GM23338 (cell line): ENCODE data around the gene GPR22.

Experiments used
- CTCF ChIP-seq, 2 experiments: fragments of 200-600 bp in 1 of 2; sonication (generic) in 1 of 2; conservative IDR thresholded peaks; 2 replicates each; pipeline versions ENCODE4 v1.5.1 to v1.6.1; 2016 to 2017; ENCODE audit warnings: antibody characterized with exemption in 2 of 2, low read depth in 2 of 2, mild to moderate bottlenecking in 2 of 2, moderate library complexity in 1 of 2
- EZH2 ChIP-seq: fragments of 200-600 bp; sonication (generic); IDR thresholded peaks from one replicate; pipeline ENCODE4 v1.8.0; 2017; ENCODE audit warnings: antibody characterized with exemption, mild to moderate bottlenecking, low read depth; ENCODE audit not compliant: unreplicated experiment
- NANOG ChIP-seq: IDR thresholded peaks from 2 replicates; pipeline ENCODE4 v1.6.1; 2016; ENCODE audit warnings: antibody characterized with exemption, borderline replicate concordance
- POLR2AphosphoS5 ChIP-seq: IDR thresholded peaks from 2 replicates; pipeline ENCODE4 v1.6.1; 2016; ENCODE audit warnings: antibody characterized with exemption, low read depth
- ZNF114 ChIP-seq: fragments of 250-450 bp; sonication (Bioruptor Pico); IDR thresholded peaks from 2 replicates; pipeline ENCODE4 v1.5.0; 2020; ENCODE audit warnings: mild to moderate bottlenecking, moderate library complexity
- TF ChIP-seq, protein P1 (sequence below): IDR thresholded peaks from one replicate; pipeline ENCODE4 v1.6.1; 2018; ENCODE audit warnings: antibody characterized with exemption; ENCODE audit not compliant: unreplicated experiment

- TF ChIP-seq CTCF (conservative IDR thresholded peaks at IDR 0.05; ENCODE audit: low read depth in 2 of 2) (no peak), EZH2 (no peak), ZNF114 (no peak), POLR2AphosphoS5 (no peak), NANOG (no peak)
- TF ChIP-seq, protein P1, sequence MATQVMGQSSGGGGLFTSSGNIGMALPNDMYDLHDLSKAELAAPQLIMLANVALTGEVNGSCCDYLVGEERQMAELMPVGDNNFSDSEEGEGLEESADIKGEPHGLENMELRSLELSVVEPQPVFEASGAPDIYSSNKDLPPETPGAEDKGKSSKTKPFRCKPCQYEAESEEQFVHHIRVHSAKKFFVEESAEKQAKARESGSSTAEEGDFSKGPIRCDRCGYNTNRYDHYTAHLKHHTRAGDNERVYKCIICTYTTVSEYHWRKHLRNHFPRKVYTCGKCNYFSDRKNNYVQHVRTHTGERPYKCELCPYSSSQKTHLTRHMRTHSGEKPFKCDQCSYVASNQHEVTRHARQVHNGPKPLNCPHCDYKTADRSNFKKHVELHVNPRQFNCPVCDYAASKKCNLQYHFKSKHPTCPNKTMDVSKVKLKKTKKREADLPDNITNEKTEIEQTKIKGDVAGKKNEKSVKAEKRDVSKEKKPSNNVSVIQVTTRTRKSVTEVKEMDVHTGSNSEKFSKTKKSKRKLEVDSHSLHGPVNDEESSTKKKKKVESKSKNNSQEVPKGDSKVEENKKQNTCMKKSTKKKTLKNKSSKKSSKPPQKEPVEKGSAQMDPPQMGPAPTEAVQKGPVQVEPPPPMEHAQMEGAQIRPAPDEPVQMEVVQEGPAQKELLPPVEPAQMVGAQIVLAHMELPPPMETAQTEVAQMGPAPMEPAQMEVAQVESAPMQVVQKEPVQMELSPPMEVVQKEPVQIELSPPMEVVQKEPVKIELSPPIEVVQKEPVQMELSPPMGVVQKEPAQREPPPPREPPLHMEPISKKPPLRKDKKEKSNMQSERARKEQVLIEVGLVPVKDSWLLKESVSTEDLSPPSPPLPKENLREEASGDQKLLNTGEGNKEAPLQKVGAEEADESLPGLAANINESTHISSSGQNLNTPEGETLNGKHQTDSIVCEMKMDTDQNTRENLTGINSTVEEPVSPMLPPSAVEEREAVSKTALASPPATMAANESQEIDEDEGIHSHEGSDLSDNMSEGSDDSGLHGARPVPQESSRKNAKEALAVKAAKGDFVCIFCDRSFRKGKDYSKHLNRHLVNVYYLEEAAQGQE = no peak
These were observed 32.9 kb downstream of the GPR22 start for GRCh38 chr7:107502797-107503196.
